GM12801 (cell line): ENCODE results near the gene ADAM11.

Experiments used
- CTCF ChIP-seq: IDR thresholded peaks from one replicate; pipeline ENCODE4 v1.5.1; 2011; ENCODE audit warnings: control low read depth; ENCODE audit not compliant: insufficient read length; ENCODE audit errors: extremely low read depth

ADAM11 gene

GRCh38 chr17:44738214-44738906 lies 20.4 kb upstream of the ADAM11 start:
- no peak for TF ChIP-seq CTCF

- no peak for TF ChIP-seq CTCF
Observed at GRCh38 chr17:44741316-44741715, 17.5 kb upstream of the ADAM11 start.

GRCh38 chr17:44745301-44745700 lies 13.5 kb upstream of the ADAM11 start:
- TF ChIP-seq CTCF = no peak

- TF ChIP-seq CTCF = no peak
Observed at GRCh38 chr17:44747566-44747965, 11.2 kb upstream of the ADAM11 start.

- no peak for TF ChIP-seq CTCF
Observed at GRCh38 chr17:44749076-44749979, 9.5 kb upstream of the ADAM11 start.

GRCh38 chr17:44749980-44750318 lies 8.8 kb upstream of the ADAM11 start:
- no peak for TF ChIP-seq CTCF

GRCh38 chr17:44751331-44751730 lies 7.5 kb upstream of the ADAM11 start:
- TF ChIP-seq CTCF = no peak
